Measurements from ENCODE around the gene RBAK. TPM values are rescaled to one million over a fixed set of nuclear protein-coding genes. Genes with fewer than 3 reads are reported as not detected.
"Not testable (repeated sequence)": the region's sequence is repeated elsewhere in the genome, so short reads cannot be mapped to it uniquely, and the experiment has no call there.

Gene RBAK
- total RNA-seq, 2 donors from 2014 or later: 18.5 to 18.8 TPM

GRCh38 chr7:5065107-5065407 lies 19.4 kb downstream of the RBAK start:
- H3K4me3 Mint-ChIP-seq: no peak overlapping the region
- peak overlapping the region; percentile 80 for H3K4me3 ChIP-seq (ENCODE audit: low read length)
- H3K9ac ChIP-seq (ENCODE audit: extremely low read depth, low read length, poor library complexity, severe bottlenecking): no peak overlapping the region
- peaks cover 100% of the 10 kb centered on the region for H3K9me3 ChIP-seq (ENCODE audit: control insufficient read depth, low read length)
- 100% methylated on average over 1 to 4 of the region's 5 CpGs for WGBS, 2 experiments (ENCODE audit: insufficient coverage in 1 of 2, insufficient read length in 1 of 2)
- H3K27ac ChIP-seq (ENCODE audit: low read depth, low read length): no peak overlapping the region
- peaks cover 97% of the 10 kb centered on the region for H3K36me3 Mint-ChIP-seq (ENCODE audit: low read depth)
- peaks cover 99% of the 10 kb centered on the region for H3K9me3 Mint-ChIP-seq
- H3K4me1 ChIP-seq (ENCODE audit: control insufficient read depth, insufficient read depth, low read length): no peaks in the 10 kb centered on the region
- H3K36me3 ChIP-seq (ENCODE audit: control insufficient read depth, insufficient read depth, low read length): peaks cover 88% of the 10 kb centered on the region
- TF ChIP-seq, protein P1, sequence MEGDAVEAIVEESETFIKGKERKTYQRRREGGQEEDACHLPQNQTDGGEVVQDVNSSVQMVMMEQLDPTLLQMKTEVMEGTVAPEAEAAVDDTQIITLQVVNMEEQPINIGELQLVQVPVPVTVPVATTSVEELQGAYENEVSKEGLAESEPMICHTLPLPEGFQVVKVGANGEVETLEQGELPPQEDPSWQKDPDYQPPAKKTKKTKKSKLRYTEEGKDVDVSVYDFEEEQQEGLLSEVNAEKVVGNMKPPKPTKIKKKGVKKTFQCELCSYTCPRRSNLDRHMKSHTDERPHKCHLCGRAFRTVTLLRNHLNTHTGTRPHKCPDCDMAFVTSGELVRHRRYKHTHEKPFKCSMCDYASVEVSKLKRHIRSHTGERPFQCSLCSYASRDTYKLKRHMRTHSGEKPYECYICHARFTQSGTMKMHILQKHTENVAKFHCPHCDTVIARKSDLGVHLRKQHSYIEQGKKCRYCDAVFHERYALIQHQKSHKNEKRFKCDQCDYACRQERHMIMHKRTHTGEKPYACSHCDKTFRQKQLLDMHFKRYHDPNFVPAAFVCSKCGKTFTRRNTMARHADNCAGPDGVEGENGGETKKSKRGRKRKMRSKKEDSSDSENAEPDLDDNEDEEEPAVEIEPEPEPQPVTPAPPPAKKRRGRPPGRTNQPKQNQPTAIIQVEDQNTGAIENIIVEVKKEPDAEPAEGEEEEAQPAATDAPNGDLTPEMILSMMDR (conservative IDR thresholded peaks at IDR 0.05): no peak
- no peaks in the 10 kb centered on the region for H3K27me3 ChIP-seq (ENCODE audit: control insufficient read depth, insufficient read depth, low read length, poor library complexity, severe bottlenecking)
- no peaks in the 10 kb centered on the region for H3K27me3 Mint-ChIP-seq (ENCODE audit: insufficient read depth)
- H3K4me1 Mint-ChIP-seq: no peaks in the 10 kb centered on the region
- H3K27ac Mint-ChIP-seq: no peak overlapping the region
- no peak for DNase-seq

GRCh38 chr7:5068521-5068920 lies 22.9 kb downstream of the RBAK start:
- Histone ChIP-seq H3K9me3 (ENCODE audit: control insufficient read depth, low read length) (peaks cover 69% of the 10 kb centered on the region), H3K36me3 (ENCODE audit: control insufficient read depth, insufficient read depth, low read length) (peaks cover 55% of the 10 kb centered on the region), H3K27me3 (ENCODE audit: control insufficient read depth, insufficient read depth, low read length, poor library complexity, severe bottlenecking) (no peaks in the 10 kb centered on the region), H3K4me3 (ENCODE audit: low read length) (peak overlapping the region; percentile 63), H3K9ac (ENCODE audit: extremely low read depth, low read length, poor library complexity, severe bottlenecking) (no peak overlapping the region), H3K27ac (ENCODE audit: low read depth, low read length) (no peak overlapping the region), H3K4me1 (ENCODE audit: control insufficient read depth, insufficient read depth, low read length) (no peaks in the 10 kb centered on the region)
- WGBS, 2 experiments (ENCODE audit: insufficient coverage in 1 of 2, insufficient read length in 1 of 2): 90 to 91% methylated on average over 2 to 4 of the region's 4 CpGs
- Mint-ChIP-seq H3K36me3 (ENCODE audit: low read depth) (peaks cover 68% of the 10 kb centered on the region), H3K9me3 (peaks cover 83% of the 10 kb centered on the region), H3K4me1 (no peaks in the 10 kb centered on the region), H3K27ac (no peak overlapping the region), H3K27me3 (ENCODE audit: insufficient read depth) (peaks cover 2% of the 10 kb centered on the region), H3K4me3 (no peak overlapping the region)
- TF ChIP-seq, protein P1 (conservative IDR thresholded peaks at IDR 0.05): no peak
- DNase-seq: no peak

DNA sequence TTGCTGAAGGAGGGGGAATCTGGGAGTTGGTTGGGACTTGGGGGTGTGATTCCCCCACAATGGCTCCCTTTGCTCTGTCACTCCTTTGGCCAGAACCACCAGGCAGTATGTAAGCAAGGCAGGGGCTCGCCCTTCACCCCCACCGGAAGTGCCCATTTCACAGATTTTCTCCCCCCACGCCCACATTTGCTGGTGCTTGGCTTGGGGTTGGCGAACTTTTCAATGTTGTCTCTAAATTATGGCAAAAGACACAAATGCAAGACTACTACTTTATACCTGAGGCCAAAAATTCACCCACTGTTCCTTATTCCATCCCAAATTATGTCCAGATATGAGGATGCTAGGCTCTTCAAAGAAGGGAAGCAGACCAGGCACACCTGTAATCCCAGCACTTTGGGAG lies 24.5 kb downstream of the RBAK start:
- H3K27ac Mint-ChIP-seq: no peak overlapping the region
- H3K9me3 Mint-ChIP-seq: peaks cover 66% of the 10 kb centered on the region
- Histone ChIP-seq H3K36me3 (ENCODE audit: control insufficient read depth, insufficient read depth, low read length) (peaks cover 38% of the 10 kb centered on the region), H3K9ac (ENCODE audit: extremely low read depth, low read length, poor library complexity, severe bottlenecking) (no peak overlapping the region), H3K27me3 (ENCODE audit: control insufficient read depth, insufficient read depth, low read length, poor library complexity, severe bottlenecking) (no peaks in the 10 kb centered on the region), H3K9me3 (ENCODE audit: control insufficient read depth, low read length) (peaks cover 52% of the 10 kb centered on the region), H3K27ac (ENCODE audit: low read depth, low read length) (no peak overlapping the region), H3K4me3 (ENCODE audit: low read length) (no peak overlapping the region), H3K4me1 (ENCODE audit: control insufficient read depth, insufficient read depth, low read length) (no peaks in the 10 kb centered on the region)
- DNase-seq: no peak
- H3K27me3 Mint-ChIP-seq (ENCODE audit: insufficient read depth): peaks cover 5% of the 10 kb centered on the region
- 90 to 94% methylated on average over 2 to 4 of the region's 4 CpGs for WGBS, 2 experiments (ENCODE audit: insufficient coverage in 1 of 2, insufficient read length in 1 of 2)
- H3K4me3 Mint-ChIP-seq: no peak overlapping the region
- H3K36me3 Mint-ChIP-seq (ENCODE audit: low read depth): peaks cover 51% of the 10 kb centered on the region
- H3K4me1 Mint-ChIP-seq: no peaks in the 10 kb centered on the region
- TF ChIP-seq, protein P1 (conservative IDR thresholded peaks at IDR 0.05): no peak

DNA sequence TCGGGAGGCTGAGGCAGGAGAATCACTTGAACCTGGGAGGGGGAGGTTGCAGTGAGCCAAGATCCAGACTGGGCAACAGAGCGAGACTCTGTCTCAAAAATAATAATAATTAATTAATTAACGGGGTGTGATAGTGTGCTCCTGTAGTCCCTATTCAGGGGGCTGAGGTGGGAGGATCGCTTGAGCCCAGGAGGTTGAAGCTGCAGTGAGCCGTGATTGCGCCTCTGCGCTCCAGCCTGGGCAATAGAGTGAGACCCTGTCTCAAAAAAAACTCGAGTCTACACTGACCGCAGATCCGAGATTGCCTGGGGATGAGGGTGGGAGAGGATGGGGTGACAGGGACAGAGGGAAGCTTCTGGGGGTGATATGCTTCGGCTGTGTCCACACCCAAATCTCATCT lies 29.5 kb downstream of the RBAK start:
- not testable (repeated sequence) for H3K4me1 Mint-ChIP-seq; H3K9me3 ChIP-seq (ENCODE audit: control insufficient read depth, low read length); H3K27ac Mint-ChIP-seq; H3K36me3 Mint-ChIP-seq (ENCODE audit: low read depth); H3K4me1 ChIP-seq (ENCODE audit: control insufficient read depth, insufficient read depth, low read length); H3K36me3 ChIP-seq (ENCODE audit: control insufficient read depth, insufficient read depth, low read length); H3K27ac ChIP-seq (ENCODE audit: low read depth, low read length); DNase-seq; H3K4me3 Mint-ChIP-seq; H3K9ac ChIP-seq (ENCODE audit: extremely low read depth, low read length, poor library complexity, severe bottlenecking); H3K27me3 ChIP-seq (ENCODE audit: control insufficient read depth, insufficient read depth, low read length, poor library complexity, severe bottlenecking); H3K4me3 ChIP-seq (ENCODE audit: low read length)
- 88 to 91% methylated on average over 6 to 11 of the region's 11 CpGs for WGBS, 2 experiments (ENCODE audit: insufficient coverage in 1 of 2, insufficient read length in 1 of 2)
- Mint-ChIP-seq H3K27me3 (ENCODE audit: insufficient read depth) (peaks cover 17% of the 10 kb centered on the region), H3K9me3 (peaks cover 25% of the 10 kb centered on the region)

Measured in endodermal cell (in vitro differentiated cells).